Vagina (tissue), 2 donors: Measurements from ENCODE around the gene CREBL2. TPM values are rescaled to one million over a fixed set of nuclear protein-coding genes. Genes with fewer than 3 reads are reported as not detected.

Experiments used
- DNase-seq, 2 donors: peaks; one replicate each; pipeline ENCODE4 v3.0.0-alpha.2; 2017; ENCODE audit errors: extremely low spot score in 2 of 2
- H3K27ac ChIP-seq: fragments of 200-600 bp; sonication (generic); one replicate; pipeline ENCODE4 v1.5.1; 2019
- H3K27me3 ChIP-seq: fragments of 200-600 bp; sonication (generic); one replicate; pipeline ENCODE4 v1.5.1; 2019
- H3K36me3 ChIP-seq, 2 donors: fragments of 200-600 bp; sonication (generic); one replicate each; pipeline ENCODE4 v1.5.1; 2017 to 2019
- H3K4me1 ChIP-seq: fragments of 200-600 bp; sonication (generic); one replicate; pipeline ENCODE4 v1.5.1; 2019
- H3K4me3 ChIP-seq, 2 donors: fragments of 200-600 bp; sonication (generic); 1 replicate in 1 of 2; 2 replicates in 1 of 2; pipeline ENCODE4 v1.5.1; 2016 to 2019
- H3K9me3 ChIP-seq: fragments of 200-600 bp; sonication (generic); one replicate; pipeline ENCODE4 v1.5.1; 2019
- POLR2A ChIP-seq, 2 donors: fragments of 450-650 bp; IDR thresholded peaks; one replicate each; pipeline ENCODE4 v1.6.1; 2017; ENCODE audit warnings: antibody characterized with exemption in 2 of 2, mild to moderate bottlenecking in 2 of 2, moderate library complexity in 2 of 2
- POLR2AphosphoS5 ChIP-seq, 2 donors: sonication (generic); formaldehyde crosslinking; IDR thresholded peaks; one replicate each; pipeline ENCODE4 v1.9.0; 2017; ENCODE audit warnings: antibody characterized with exemption in 2 of 2, mild to moderate bottlenecking in 2 of 2, low read depth in 1 of 2; ENCODE audit not compliant: insufficient read depth in 1 of 2
- intact Hi-C: fragments of 100-400 bp; cut with DNase I; formaldehyde crosslinking; loops from one replicate; pipeline ENCODE4 v1.15.1; 2023
- total RNA-seq: library from RNA; depleted of rRNA; stranded (reverse); fragments of >200 nt; gene quantifications from one replicate; pipeline ENCODE4 v1.2.3, GENCODE V29; 2016
- TF ChIP-seq, protein P1 (sequence below), 3 experiments: fragments of 450-650 bp in 2 of 3; fragments of 200-600 bp in 1 of 3; sonication (generic) in 1 of 3; IDR thresholded peaks; one replicate each; pipeline ENCODE4 v1.5.1; 2017 to 2019; ENCODE audit warnings: antibody characterized with exemption in 3 of 3, mild to moderate bottlenecking in 2 of 3, moderate library complexity in 2 of 3

CREBL2 gene
- total RNA-seq, 1 donor from 2014 or later, result 29.0 TPM

DNA sequence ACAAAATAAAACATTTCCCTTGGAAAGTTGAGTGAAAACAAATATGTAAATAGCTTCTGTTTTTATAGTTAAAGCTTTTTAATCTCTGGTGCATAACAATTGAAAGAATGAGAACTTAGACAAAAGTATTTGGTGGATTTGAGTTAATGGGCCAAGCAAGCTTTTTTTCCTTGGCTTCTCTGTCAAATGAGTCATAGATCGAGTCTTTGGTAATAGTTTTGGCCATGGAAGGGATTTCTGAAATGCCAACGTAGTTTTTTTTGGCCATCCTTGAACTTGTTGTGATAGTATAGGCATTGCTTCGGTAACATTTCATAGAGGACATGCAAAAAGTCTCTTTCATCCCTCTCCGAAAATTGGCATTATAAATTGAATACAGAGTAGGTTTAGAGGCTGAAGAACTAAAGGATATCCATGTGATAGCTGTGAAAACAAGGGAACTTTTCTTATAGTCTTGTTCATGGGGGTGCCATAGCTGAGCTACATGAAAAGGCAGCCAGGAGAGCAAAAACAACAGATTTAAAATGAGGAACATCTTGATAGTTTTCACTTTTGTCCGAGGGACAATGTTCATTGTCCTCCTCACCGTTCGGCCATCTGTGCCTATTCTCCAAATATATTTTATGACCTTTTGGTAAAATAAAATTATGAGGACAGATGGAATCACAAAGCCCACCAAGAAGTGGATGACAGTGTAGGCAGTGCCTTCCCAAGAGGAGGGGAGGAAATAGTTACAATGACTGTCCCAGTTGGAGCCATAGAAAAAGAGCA lies 49.6 kb downstream of the CREBL2 start:
- no peak overlapping the region for H3K27ac ChIP-seq
- TF ChIP-seq POLR2A (IDR thresholded peaks at IDR 0.05) (no peak), POLR2AphosphoS5 (IDR thresholded peaks at IDR 0.05; ENCODE audit: insufficient read depth in 1 of 2, low read depth in 1 of 2) (no peak)
- TF ChIP-seq, protein P1, sequence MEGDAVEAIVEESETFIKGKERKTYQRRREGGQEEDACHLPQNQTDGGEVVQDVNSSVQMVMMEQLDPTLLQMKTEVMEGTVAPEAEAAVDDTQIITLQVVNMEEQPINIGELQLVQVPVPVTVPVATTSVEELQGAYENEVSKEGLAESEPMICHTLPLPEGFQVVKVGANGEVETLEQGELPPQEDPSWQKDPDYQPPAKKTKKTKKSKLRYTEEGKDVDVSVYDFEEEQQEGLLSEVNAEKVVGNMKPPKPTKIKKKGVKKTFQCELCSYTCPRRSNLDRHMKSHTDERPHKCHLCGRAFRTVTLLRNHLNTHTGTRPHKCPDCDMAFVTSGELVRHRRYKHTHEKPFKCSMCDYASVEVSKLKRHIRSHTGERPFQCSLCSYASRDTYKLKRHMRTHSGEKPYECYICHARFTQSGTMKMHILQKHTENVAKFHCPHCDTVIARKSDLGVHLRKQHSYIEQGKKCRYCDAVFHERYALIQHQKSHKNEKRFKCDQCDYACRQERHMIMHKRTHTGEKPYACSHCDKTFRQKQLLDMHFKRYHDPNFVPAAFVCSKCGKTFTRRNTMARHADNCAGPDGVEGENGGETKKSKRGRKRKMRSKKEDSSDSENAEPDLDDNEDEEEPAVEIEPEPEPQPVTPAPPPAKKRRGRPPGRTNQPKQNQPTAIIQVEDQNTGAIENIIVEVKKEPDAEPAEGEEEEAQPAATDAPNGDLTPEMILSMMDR (IDR thresholded peaks at IDR 0.05), result no peak
- intact Hi-C loops, result no loop called here
- H3K27me3 ChIP-seq, result no peaks in the 10 kb centered on the region
- no peaks in the 10 kb centered on the region for H3K4me1 ChIP-seq
- H3K9me3 ChIP-seq, result no peaks in the 10 kb centered on the region
- H3K36me3 ChIP-seq, result no peaks in the 10 kb centered on the region
- no peak for DNase-seq
- no peak overlapping the region for H3K4me3 ChIP-seq

DNA sequence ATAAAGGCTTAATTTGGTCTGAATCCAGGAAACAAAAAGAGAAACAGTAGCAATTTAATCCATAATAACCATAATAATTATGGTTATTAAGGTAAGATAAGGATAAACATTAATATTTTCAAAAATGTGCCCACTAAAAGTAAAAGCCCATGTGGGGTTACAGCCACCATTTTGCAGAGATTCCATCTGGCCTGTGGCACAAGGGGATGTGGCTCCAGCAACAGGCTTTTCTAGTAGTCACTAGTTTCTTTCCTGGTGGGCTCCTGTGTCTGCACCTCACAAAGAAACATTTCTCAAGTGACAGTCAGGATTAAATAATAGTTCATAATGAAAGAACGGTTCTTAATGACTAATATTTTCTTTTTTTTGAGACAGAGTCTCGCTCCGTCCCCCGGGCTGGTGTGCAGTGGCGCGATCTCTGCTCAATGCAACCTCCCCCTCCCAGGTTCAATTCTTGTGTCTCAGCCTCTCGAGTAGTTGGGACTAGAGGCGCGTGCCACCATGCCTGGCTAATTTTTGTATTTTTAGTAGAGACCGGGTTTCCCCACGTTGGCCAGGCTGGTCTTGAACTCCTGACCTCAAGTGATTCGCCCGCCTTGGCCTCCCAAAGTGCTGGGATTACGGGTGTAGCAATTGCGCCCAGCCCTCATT lies 52.1 kb downstream of the CREBL2 start:
- no peak for DNase-seq
- H3K4me1 ChIP-seq, result no peaks in the 10 kb centered on the region

GRCh38 chr12:12665194-12665593 lies 53.5 kb downstream of the CREBL2 start:
- Histone ChIP-seq H3K36me3 (no peaks in the 10 kb centered on the region), H3K27ac (no peak overlapping the region), H3K4me1 (no peaks in the 10 kb centered on the region), H3K27me3 (no peaks in the 10 kb centered on the region), H3K4me3 (no peak overlapping the region), H3K9me3 (no peaks in the 10 kb centered on the region)
- intact Hi-C loops, result no loop called here
- TF ChIP-seq, protein P1 (IDR thresholded peaks at IDR 0.05), result no peak
- TF ChIP-seq POLR2AphosphoS5 (IDR thresholded peaks at IDR 0.05; ENCODE audit: insufficient read depth in 1 of 2, low read depth in 1 of 2) (no peak), POLR2A (IDR thresholded peaks at IDR 0.05) (no peak)
- DNase-seq, result no peak

More for the DNA sequence above, 52.1 kb downstream of the CREBL2 start:
- intact Hi-C loops, result no loop called here
- TF ChIP-seq POLR2A (IDR thresholded peaks at IDR 0.05), result no peak
- no peak for TF ChIP-seq POLR2AphosphoS5 (IDR thresholded peaks at IDR 0.05; ENCODE audit: insufficient read depth in 1 of 2, low read depth in 1 of 2)
- TF ChIP-seq, protein P1 (IDR thresholded peaks at IDR 0.05), result no peak
- Histone ChIP-seq H3K36me3 (no peaks in the 10 kb centered on the region), H3K9me3 (no peaks in the 10 kb centered on the region), H3K27me3 (no peaks in the 10 kb centered on the region), H3K4me3 (no peak overlapping the region), H3K27ac (no peak overlapping the region)

DNA sequence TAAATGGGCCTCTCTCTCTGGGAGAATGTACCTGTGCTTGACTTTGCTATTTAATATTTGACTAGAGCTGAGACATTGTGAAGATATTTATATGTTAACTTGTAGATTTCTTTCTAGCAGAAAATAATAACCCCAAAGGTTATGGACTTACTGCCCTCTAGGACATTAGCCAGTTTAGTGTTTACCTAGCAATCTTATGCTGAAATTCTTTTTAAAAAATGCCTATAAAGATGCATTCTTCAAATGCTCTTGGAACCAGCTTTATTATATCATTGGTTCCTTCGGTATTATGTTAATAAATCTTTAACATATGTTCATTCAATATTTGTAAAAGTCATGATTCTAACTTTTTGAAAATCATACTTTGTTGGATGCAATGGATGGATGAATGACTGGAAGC lies 56.3 kb downstream of the CREBL2 start:
- DNase-seq, result no peak
- Histone ChIP-seq H3K4me3 (no peak overlapping the region), H3K27me3 (no peaks in the 10 kb centered on the region), H3K9me3 (no peaks in the 10 kb centered on the region), H3K4me1 (no peaks in the 10 kb centered on the region), H3K27ac (no peak overlapping the region), H3K36me3 (no peaks in the 10 kb centered on the region)
- no peak for TF ChIP-seq POLR2AphosphoS5 (IDR thresholded peaks at IDR 0.05; ENCODE audit: insufficient read depth in 1 of 2, low read depth in 1 of 2)
- TF ChIP-seq POLR2A (IDR thresholded peaks at IDR 0.05), result no peak
- TF ChIP-seq, protein P1 (IDR thresholded peaks at IDR 0.05), result no peak
- intact Hi-C loops, result no loop called here

DNA sequence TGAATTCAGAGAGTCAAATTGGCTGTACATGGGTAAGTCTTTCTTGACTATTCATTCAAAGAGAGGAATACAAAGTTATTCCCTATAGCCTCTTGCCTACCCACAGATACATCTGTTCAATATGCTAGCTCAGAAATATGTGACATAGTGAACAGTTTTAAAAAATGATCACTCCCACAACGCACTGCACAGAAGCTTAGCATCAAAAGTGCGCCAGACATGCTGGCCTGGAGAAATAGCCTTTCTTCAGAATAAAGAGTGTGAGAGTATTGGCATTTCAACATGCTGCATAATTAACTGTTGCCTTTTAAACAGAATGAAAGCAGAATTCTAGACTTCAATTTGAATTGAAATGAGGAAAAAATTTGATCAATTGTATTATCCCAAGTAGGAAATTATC lies 57.3 kb downstream of the CREBL2 start:
- Histone ChIP-seq H3K4me3 (no peak overlapping the region), H3K9me3 (no peaks in the 10 kb centered on the region), H3K36me3 (no peaks in the 10 kb centered on the region), H3K4me1 (no peaks in the 10 kb centered on the region), H3K27me3 (no peaks in the 10 kb centered on the region), H3K27ac (no peak overlapping the region)
- TF ChIP-seq POLR2AphosphoS5 (IDR thresholded peaks at IDR 0.05; ENCODE audit: insufficient read depth in 1 of 2, low read depth in 1 of 2) (no peak), POLR2A (IDR thresholded peaks at IDR 0.05) (no peak)
- TF ChIP-seq, protein P1 (IDR thresholded peaks at IDR 0.05), result no peak
- intact Hi-C loops, result no loop called here
- DNase-seq, result no peak
